IMR-90 (cell line): Measurements from ENCODE around the gene TCF12. TPM values are rescaled to one million over a fixed set of nuclear protein-coding genes. Genes with fewer than 3 reads are reported as not detected.

ENCODE experiments used
- ATAC-seq: fragments of 200-7000 bp; cut with Tn5 transposase; 2 replicates; pipeline ENCODE4 v1.9.1; 2020; ENCODE audit warnings: low read depth, mild to moderate bottlenecking, moderate library complexity
- BruUV-seq: library from RNA; stranded (reverse); fragments of 400-500 nt; replicated peaks from 2 replicates; lab custom pipeline; 2021; lab: Mats Ljungman, UMichigan
- CTCF ChIA-PET: fragments of 300-600 bp; formaldehyde crosslinking; extraction: SDS; loops from one replicate; lab custom pipeline; 2021; ENCODE audit warnings: antibody characterized with exemption; lab: Yijun Ruan, JAX
- POLR2A ChIA-PET: fragments of 300-600 bp; sonication (Branson Sonifier 250); formaldehyde crosslinking; loops from one replicate; lab custom pipeline; 2022; ENCODE audit warnings: antibody characterized with exemption; ENCODE audit not compliant: unreplicated experiment; lab: Charles Lee
- DNase-seq: peaks from one replicate; pipeline ENCODE4 v3.0.0; 2013
- H2AFZ ChIP-seq: replicated peaks from 2 replicates; pipeline ENCODE3; 2013; ENCODE audit warnings: low read length, mild to moderate bottlenecking; ENCODE audit not compliant: poor library complexity
- H2AK5ac ChIP-seq: 2 replicates; pipeline ENCODE4 v1.6.1; 2013; ENCODE audit warnings: low read depth, low read length, inconsistent platforms
- H2AK9ac ChIP-seq: replicated peaks from 2 replicates; pipeline ENCODE3; 2013; ENCODE audit warnings: mild to moderate bottlenecking, low read depth, low read length, moderate library complexity; ENCODE audit not compliant: poor library complexity
- H2BK120ac ChIP-seq: 2 replicates; pipeline ENCODE4 v1.6.1; 2013; ENCODE audit warnings: low read depth, low read length, inconsistent platforms
- H2BK15ac ChIP-seq: 3 replicates; pipeline ENCODE4 v1.6.1; 2013; ENCODE audit warnings: low read depth, low read length, inconsistent platforms
- H2BK20ac ChIP-seq: 2 replicates; pipeline ENCODE4 v1.6.1; 2013; ENCODE audit warnings: low read depth, mild to moderate bottlenecking, inconsistent platforms, low read length, moderate library complexity
- H2BK5ac ChIP-seq: 2 replicates; pipeline ENCODE4 v1.6.1; 2013; ENCODE audit warnings: mild to moderate bottlenecking, low read depth, low read length, inconsistent platforms; ENCODE audit not compliant: poor library complexity, severe bottlenecking
- H3K14ac ChIP-seq: replicated peaks from 2 replicates; pipeline ENCODE4 v1.6.1; 2013; ENCODE audit warnings: low read depth, low read length, inconsistent platforms
- H3K18ac ChIP-seq: 2 replicates; pipeline ENCODE4 v1.6.1; 2013; ENCODE audit warnings: low read depth, low read length, control low read depth
- H3K23ac ChIP-seq: 2 replicates; pipeline ENCODE4 v1.6.1; 2013; ENCODE audit warnings: low read depth, low read length, inconsistent platforms
- H3K27ac ChIP-seq: 2 replicates; pipeline ENCODE4 v1.5.1; 2013; ENCODE audit warnings: mild to moderate bottlenecking, control low read depth, low read length; ENCODE audit not compliant: insufficient read depth
- H3K27me3 ChIP-seq: 2 replicates; pipeline ENCODE4 v1.6.1; 2013; ENCODE audit warnings: low read length; ENCODE audit not compliant: control insufficient read depth, insufficient read depth
- H3K36me3 ChIP-seq: 2 replicates; pipeline ENCODE4 v1.6.1; 2013; ENCODE audit warnings: low read length, mixed read lengths; ENCODE audit not compliant: control insufficient read depth, insufficient read depth
- H3K4ac ChIP-seq: 2 replicates; pipeline ENCODE4 v1.6.1; 2013; ENCODE audit warnings: low read depth, low read length, inconsistent platforms
- H3K4me1 ChIP-seq: 2 replicates; pipeline ENCODE4 v1.6.1; 2013; ENCODE audit warnings: low read length, mixed read lengths; ENCODE audit not compliant: control insufficient read depth, insufficient read depth
- H3K4me2 ChIP-seq: 2 replicates; pipeline ENCODE4 v1.6.1; 2013; ENCODE audit warnings: low read depth, mild to moderate bottlenecking, control low read depth, low read length, moderate library complexity
- H3K4me3 ChIP-seq: 2 replicates; pipeline ENCODE4 v1.5.1; 2013; ENCODE audit warnings: low read depth, mild to moderate bottlenecking, control low read depth, low read length, moderate library complexity; ENCODE audit not compliant: insufficient read depth
- H3K56ac ChIP-seq: 2 replicates; pipeline ENCODE4 v1.6.1; 2013; ENCODE audit warnings: low read length, inconsistent platforms; ENCODE audit not compliant: insufficient read depth; ENCODE audit errors: extremely low read depth
- H3K79me1 ChIP-seq, 2 experiments: 2 replicates each; pipeline ENCODE4 v1.6.1; 2013; ENCODE audit warnings: low read length in 2 of 2, inconsistent platforms in 1 of 2, low read depth in 1 of 2
- H3K9ac ChIP-seq: 2 replicates; pipeline ENCODE4 v1.6.1; 2013; ENCODE audit warnings: low read depth, low read length, control low read depth
- H3K9me1 ChIP-seq: 2 replicates; pipeline ENCODE4 v1.6.1; 2013; ENCODE audit warnings: low read length, inconsistent platforms; ENCODE audit not compliant: insufficient read depth
- H3K9me3 ChIP-seq: 2 replicates; pipeline ENCODE4 v1.6.1; 2013; ENCODE audit warnings: low read length; ENCODE audit not compliant: control insufficient read depth, insufficient read depth
- H4K20me1 ChIP-seq: 2 replicates; pipeline ENCODE4 v1.6.1; 2013; ENCODE audit warnings: low read length, inconsistent platforms; ENCODE audit not compliant: insufficient read depth
- H4K5ac ChIP-seq: 2 replicates; pipeline ENCODE4 v1.6.1; 2013; ENCODE audit warnings: mild to moderate bottlenecking, low read depth, low read length, control low read depth
- H4K8ac ChIP-seq, 2 experiments: 2 replicates each; pipeline ENCODE4 v1.6.1; 2013; ENCODE audit warnings: low read depth in 2 of 2, low read length in 2 of 2, control low read depth in 1 of 2, inconsistent platforms in 1 of 2
- H4K91ac ChIP-seq: 2 replicates; pipeline ENCODE4 v1.6.1; 2013; ENCODE audit warnings: low read depth, low read length, inconsistent platforms; ENCODE audit not compliant: insufficient read depth
- BHLHE40 ChIP-seq: fragments of 150-350 bp; IDR thresholded peaks from 2 replicates; pipeline ENCODE4 v1.6.1; 2016; ENCODE audit warnings: mild to moderate bottlenecking, low read depth, low read length
- CEBPB ChIP-seq: IDR thresholded peaks from 2 replicates; pipeline ENCODE4 v1.6.1; 2012; ENCODE audit warnings: low read depth, low read length, improper control_type of control experiment
- CHD1 ChIP-seq: IDR thresholded peaks from 2 replicates; pipeline ENCODE4 v1.6.1; 2012; ENCODE audit warnings: low read depth, low read length, improper control_type of control experiment
- CTCF ChIP-seq: conservative IDR thresholded peaks from 2 replicates; pipeline ENCODE4 v1.5.1; 2012; ENCODE audit warnings: mild to moderate bottlenecking, low read depth, low read length, improper control_type of control experiment
- ELK1 ChIP-seq: fragments of 150-350 bp; IDR thresholded peaks from 2 replicates; pipeline ENCODE4 v1.6.1; 2016; ENCODE audit warnings: low read depth, mild to moderate bottlenecking, low read length, moderate library complexity, borderline replicate concordance
- FOS ChIP-seq: fragments of 150-350 bp; IDR thresholded peaks from 2 replicates; pipeline ENCODE4 v1.6.1; 2016; ENCODE audit warnings: low read depth, low read length
- MAFK ChIP-seq: IDR thresholded peaks from 2 replicates; pipeline ENCODE4 v1.6.1; 2012; ENCODE audit warnings: low read depth, low read length, improper control_type of control experiment
- MAZ ChIP-seq: IDR thresholded peaks from 2 replicates; pipeline ENCODE4 v1.6.1; 2012; ENCODE audit warnings: low read depth, mild to moderate bottlenecking, low read length, improper control_type of control experiment, moderate library complexity, borderline replicate concordance
- MXI1 ChIP-seq: IDR thresholded peaks from 2 replicates; pipeline ENCODE4 v1.6.1; 2012; ENCODE audit warnings: low read depth, mild to moderate bottlenecking, low read length, moderate library complexity, borderline replicate concordance
- NFE2L2 ChIP-seq: fragments of 150-350 bp; IDR thresholded peaks from 2 replicates; pipeline ENCODE4 v1.6.1; 2016; ENCODE audit warnings: low read depth, mild to moderate bottlenecking, low read length
- POLR2A ChIP-seq: IDR thresholded peaks from 2 replicates; pipeline ENCODE4 v1.6.1; 2012; ENCODE audit warnings: mild to moderate bottlenecking, low read depth, low read length
- RAD21 ChIP-seq: IDR thresholded peaks from 2 replicates; pipeline ENCODE4 v1.6.1; 2012; ENCODE audit warnings: low read length, improper control_type of control experiment
- RCOR1 ChIP-seq: IDR thresholded peaks from 2 replicates; pipeline ENCODE4 v1.6.1; 2012; ENCODE audit warnings: mild to moderate bottlenecking, low read length, improper control_type of control experiment; ENCODE audit not compliant: insufficient replicate concordance
- RFX5 ChIP-seq: IDR thresholded peaks from 2 replicates; pipeline ENCODE4 v1.8.0; 2012; ENCODE audit warnings: low read depth, mild to moderate bottlenecking, low read length, moderate library complexity
- SMC3 ChIP-seq: fragments of 150-350 bp; IDR thresholded peaks from 2 replicates; pipeline ENCODE4 v1.6.1; 2016; ENCODE audit warnings: low read depth, mild to moderate bottlenecking, antibody characterized with exemption, low read length, moderate library complexity
- USF2 ChIP-seq: fragments of 150-350 bp; IDR thresholded peaks from 2 replicates; pipeline ENCODE4 v1.6.1; 2017; ENCODE audit warnings: mild to moderate bottlenecking, antibody characterized with exemption, low read length, low read depth
- WGBS, 2 experiments: methylation state at CpG; one replicate each; pipeline versions ENCODE4 v1.1.5 to v1.1.7; 2013; ENCODE audit warnings: missing lambda C conversion rate in 2 of 2; ENCODE audit not compliant: insufficient read length in 1 of 2; ENCODE audit errors: extremely low coverage in 2 of 2; 5-methylcytosine and 5-hydroxymethylcytosine counted together
- dilution Hi-C: fragments of 300-500 bp; cut with HindIII; formaldehyde crosslinking; loops from one replicate; pipeline ENCODE4 v1.14.3; 2018; ENCODE audit warnings: low sequenced_read_pairs; ENCODE audit not compliant: unreplicated experiment
- in situ Hi-C: fragments of 300-500 bp; cut with MboI; formaldehyde crosslinking; loops from 3 replicates; pipeline ENCODE4 v1.14.3; 2019; ENCODE audit warnings: low sequenced_read_pairs, inconsistent platforms, mixed read lengths
- intact Hi-C: fragments of 100-400 bp; cut with micrococcal nuclease; formaldehyde crosslinking; loops from 2 replicates; pipeline ENCODE4 v1.10.0; 2022
- polyA plus RNA-seq, 3 experiments: library from polyadenylated mRNA; depleted of rRNA; stranded (reverse); fragments of >200 nt; gene quantifications; 2 replicates each; pipeline ENCODE4 v1.2.3, GENCODE V29; 2012; ENCODE audit warnings: low replicate concordance in 1 of 3
- total RNA-seq: library from RNA; depleted of rRNA; stranded (reverse); fragments of >200 nt; gene quantifications from 2 replicates; pipeline ENCODE4 v1.2.3, GENCODE V29; 2012

Gene TCF12
- total and polyA plus RNA-seq, 2 of the 4 experiments (the other 2 are of a cell fraction), result 79.4 to 160 TPM

GRCh38 chr15:57100136-57100539 is 181.7 kb downstream of the TCF12 start:
- no peak overlapping the region for H3K14ac ChIP-seq
- no peak overlapping the region for H3K27ac ChIP-seq
- H3K9ac ChIP-seq, result no peak overlapping the region
- H3K23ac ChIP-seq, result no peak overlapping the region
- H2BK20ac ChIP-seq, result no peak overlapping the region
- H3K4me3 ChIP-seq, result no peak overlapping the region
- H3K4ac ChIP-seq, result no peak overlapping the region
- peaks cover 5% of the 10 kb centered on the region; the same call in 1 of the 2 replicates for H4K20me1 ChIP-seq
- H3K27me3 ChIP-seq, result no peaks in the 10 kb centered on the region
- no peak overlapping the region for H3K18ac ChIP-seq
- H2AK5ac ChIP-seq, result no peak overlapping the region
- H2BK15ac ChIP-seq, result no peak overlapping the region
- ChIA-PET POLR2A (no interaction called here), CTCF (interaction anchor here (0.6 to 1.0 kb wide), 2 partner anchors 24 to 38 kb away, joined by 4 to 5 read pairs; no protein-coding TSS in a partner anchor)
- H4K5ac ChIP-seq, result no peak overlapping the region
- BruUV-seq, result no TSS peak
- H2AFZ ChIP-seq, result no peak overlapping the region
- no peaks in the 10 kb centered on the region for H3K9me3 ChIP-seq
- in situ Hi-C loops (no loop called here), dilution Hi-C loops (no loop called here), intact Hi-C loops (no loop called here)
- peaks cover 4% of the 10 kb centered on the region; the same call in 1 of the 2 replicates for H3K9me1 ChIP-seq
- no peak overlapping the region for H2BK120ac ChIP-seq
- DNase-seq (no peak), ATAC-seq (no peak)
- no peak overlapping the region; a peak in 1 of 4 replicates for H4K8ac ChIP-seq
- H3K4me1 ChIP-seq, result peaks cover under 1% of the 10 kb centered on the region; the same call in 1 of the 2 replicates
- no peak for TF ChIP-seq CHD1
- TF ChIP-seq RCOR1, result no peak
- TF ChIP-seq POLR2A, result no peak
- no peak for TF ChIP-seq FOS
- TF ChIP-seq RAD21, result no peak
- TF ChIP-seq USF2, result no peak
- no peak for TF ChIP-seq MXI1
- no peak for TF ChIP-seq BHLHE40
- TF ChIP-seq MAFK, result no peak
- TF ChIP-seq NFE2L2, result no peak
- TF ChIP-seq MAZ, result no peak
- no peak for TF ChIP-seq ELK1
- TF ChIP-seq SMC3, result no peak
- no peak for TF ChIP-seq CTCF
- TF ChIP-seq RFX5, result no peak
- TF ChIP-seq CEBPB, result no peak
- H2BK5ac ChIP-seq, result no peak overlapping the region
- H4K91ac ChIP-seq, result no peak overlapping the region
- peaks cover 6% of the 10 kb centered on the region for H3K36me3 ChIP-seq
- H2AK9ac ChIP-seq, result no peak overlapping the region
- no CpG with 5 or more reads among the region's 4 CpGs for WGBS, 2 experiments
- H3K4me2 ChIP-seq, result no peak overlapping the region
- H3K56ac ChIP-seq, result no peak overlapping the region
- H3K79me1 ChIP-seq, result peaks cover 27 to 37% of the 10 kb centered on the region in 2 experiments
